LNCAP (cell line): ENCODE data around the gene SLC25A21.

Source experiments
- CTCF ChIP-seq: fragments of 450-650 bp; IDR thresholded peaks from 2 replicates; pipeline ENCODE4 v1.5.1; 2017; ENCODE audit warnings: mild to moderate bottlenecking

SLC25A21 gene

GRCh38 chr14:37098132-37098531 lies 74.3 kb downstream of the SLC25A21 start:
- TF ChIP-seq CTCF: no peak

- no peak for TF ChIP-seq CTCF
These were observed 77.9 kb downstream of the SLC25A21 start for GRCh38 chr14:37094502-37094901.

- no peak for TF ChIP-seq CTCF
These were observed 79.0 kb downstream of the SLC25A21 start for GRCh38 chr14:37093364-37093763.

GRCh38 chr14:37091651-37092050 lies 80.8 kb downstream of the SLC25A21 start:
- TF ChIP-seq CTCF: no peak

GRCh38 chr14:37090026-37090425 lies 82.4 kb downstream of the SLC25A21 start:
- no peak for TF ChIP-seq CTCF

GRCh38 chr14:37089410-37089809 lies 83.0 kb downstream of the SLC25A21 start:
- no peak for TF ChIP-seq CTCF

- TF ChIP-seq CTCF: no peak
These were observed 83.8 kb downstream of the SLC25A21 start for GRCh38 chr14:37088356-37089215.
